ENCODE data around the gene ADAM17. TPM values are rescaled to one million over a fixed set of nuclear protein-coding genes. Genes with fewer than 3 reads are reported as not detected.
"Not testable (repeated sequence)": the region's sequence is repeated elsewhere in the genome, so short reads cannot be mapped to it uniquely, and the experiment has no call there.

The ADAM17 gene
- total RNA-seq, 1 donor from 2014 or later, result 51.7 TPM

DNA sequence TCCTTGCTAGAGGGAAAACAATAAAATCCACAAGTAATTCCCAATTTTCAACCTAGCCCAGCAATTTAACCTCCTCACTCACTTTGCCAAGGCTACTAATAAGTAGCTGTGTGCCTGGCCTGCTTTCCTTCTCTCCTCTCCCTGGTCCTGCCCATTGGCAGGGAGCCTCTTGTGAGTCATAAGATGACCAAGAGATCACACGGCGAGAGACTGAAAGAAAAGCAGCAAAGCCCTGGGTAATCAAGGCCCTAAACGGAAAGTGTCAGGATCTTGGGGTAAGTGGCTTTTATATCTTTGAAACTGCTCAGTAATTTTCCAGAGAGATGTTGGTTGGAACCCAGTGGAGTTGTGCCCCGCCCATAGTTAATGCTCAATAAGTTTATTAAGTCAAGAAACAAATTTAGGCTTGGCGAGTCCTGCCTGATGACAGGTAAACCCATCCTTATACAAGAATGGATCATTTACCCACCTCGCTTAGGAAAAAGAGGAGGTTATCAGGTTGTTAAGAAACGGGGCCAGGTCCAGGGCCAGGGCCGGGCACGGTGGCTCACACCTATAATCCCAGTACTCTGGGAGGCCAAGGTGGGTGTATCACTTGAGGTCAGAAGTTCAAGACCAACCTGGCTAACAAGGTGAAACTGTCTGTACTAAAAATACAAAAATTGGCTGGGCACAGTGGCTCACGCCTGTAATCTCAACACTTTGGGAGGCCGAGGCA lies 10.0 kb upstream of the ADAM17 start:
- peak; percentile 82 for DNase-seq (ENCODE audit: low spot score)

DNA sequence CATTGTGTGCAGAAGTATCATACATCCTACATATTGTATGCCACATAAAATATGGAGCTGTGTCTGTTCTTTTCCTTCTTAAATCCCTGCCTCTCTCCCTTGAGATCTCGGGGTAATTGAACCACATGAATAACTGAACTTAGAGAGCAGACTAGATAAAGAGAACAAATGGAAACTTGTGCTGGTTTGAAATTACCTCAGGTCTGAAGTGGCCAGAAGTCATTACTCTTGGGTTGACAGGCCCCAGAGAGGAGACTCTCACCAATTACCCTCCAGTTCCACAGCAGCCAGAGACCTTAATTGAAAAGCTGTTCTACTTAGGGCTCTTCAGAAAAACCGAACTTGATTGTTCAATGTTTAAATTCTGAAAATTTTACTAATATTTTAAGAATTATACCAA lies 5.0 kb upstream of the ADAM17 start:
- no peak for DNase-seq (ENCODE audit: low spot score)

DNA sequence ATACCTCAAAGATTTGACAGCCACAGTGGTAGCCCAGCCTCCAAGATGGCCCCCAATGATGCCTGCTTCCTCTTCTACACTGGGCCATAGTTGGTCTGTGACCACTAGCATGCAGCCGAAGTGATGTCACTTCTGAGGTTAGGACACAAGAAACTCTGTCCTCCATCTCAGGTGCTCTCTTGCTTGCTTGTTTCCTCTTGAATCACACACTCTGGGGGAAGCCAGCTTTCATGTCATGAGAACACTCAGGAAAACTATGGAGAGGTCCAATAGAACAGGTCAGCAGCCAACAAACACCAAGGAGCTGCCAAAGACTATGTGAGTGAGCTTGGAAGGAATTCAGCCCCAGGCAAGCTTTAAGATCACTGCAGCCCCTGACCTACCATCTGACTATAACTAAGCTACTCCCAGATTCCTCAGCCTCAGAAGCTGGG lies 3.3 kb upstream of the ADAM17 start:
- DNase-seq (ENCODE audit: low spot score), result peak; percentile 33

DNA sequence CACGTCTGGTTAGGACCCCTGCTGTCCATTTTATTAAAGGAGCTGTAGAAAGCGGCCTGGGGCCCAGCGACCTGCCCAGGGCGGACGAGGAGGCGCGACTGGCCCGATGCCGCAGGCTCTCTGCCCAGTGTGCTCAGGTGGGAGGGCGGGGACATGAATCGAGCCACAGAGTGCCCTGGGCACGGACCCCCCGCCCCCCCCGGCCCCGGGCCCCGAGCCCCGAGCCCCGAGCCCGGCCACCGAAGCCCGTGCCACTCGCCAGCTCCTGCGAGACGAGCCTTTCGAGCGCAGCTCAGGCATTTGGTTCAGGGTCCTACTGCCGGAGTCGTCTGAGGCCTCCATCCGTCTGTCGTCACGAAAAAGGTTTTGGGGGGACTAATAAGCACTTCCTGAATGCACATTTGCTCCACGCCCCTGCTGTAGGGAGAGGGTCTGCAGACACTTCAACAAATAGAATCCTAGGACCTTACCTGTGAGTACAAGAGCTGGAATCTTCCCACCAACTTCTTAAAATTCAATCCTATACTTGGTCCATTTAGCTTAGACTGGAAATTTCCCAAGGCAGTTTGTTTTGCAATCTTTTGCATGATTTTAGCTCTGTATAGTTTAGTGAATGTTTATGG lies 602 bp upstream of the ADAM17 start:
- DNase-seq (ENCODE audit: low spot score), result no peak

DNA sequence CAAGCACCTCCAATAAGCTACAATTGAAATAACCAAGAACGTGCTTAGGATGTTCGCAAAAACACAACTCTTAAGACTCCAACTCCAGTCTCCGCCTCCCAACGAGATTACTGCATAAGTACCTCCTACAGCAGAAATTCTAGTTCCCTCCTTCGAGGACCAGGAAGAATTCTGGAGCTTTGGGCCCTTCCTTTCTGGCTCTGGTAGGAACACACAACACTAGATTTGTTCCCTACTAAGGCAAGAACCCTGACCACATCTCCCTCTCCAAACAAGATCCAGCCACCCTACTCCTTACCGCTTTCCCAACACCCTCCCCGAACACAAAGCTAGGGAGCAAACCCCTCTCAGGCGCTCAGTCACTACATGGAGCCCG lies 721 bp downstream of the ADAM17 start:
- DNase-seq (ENCODE audit: low spot score), result no peak

DNA sequence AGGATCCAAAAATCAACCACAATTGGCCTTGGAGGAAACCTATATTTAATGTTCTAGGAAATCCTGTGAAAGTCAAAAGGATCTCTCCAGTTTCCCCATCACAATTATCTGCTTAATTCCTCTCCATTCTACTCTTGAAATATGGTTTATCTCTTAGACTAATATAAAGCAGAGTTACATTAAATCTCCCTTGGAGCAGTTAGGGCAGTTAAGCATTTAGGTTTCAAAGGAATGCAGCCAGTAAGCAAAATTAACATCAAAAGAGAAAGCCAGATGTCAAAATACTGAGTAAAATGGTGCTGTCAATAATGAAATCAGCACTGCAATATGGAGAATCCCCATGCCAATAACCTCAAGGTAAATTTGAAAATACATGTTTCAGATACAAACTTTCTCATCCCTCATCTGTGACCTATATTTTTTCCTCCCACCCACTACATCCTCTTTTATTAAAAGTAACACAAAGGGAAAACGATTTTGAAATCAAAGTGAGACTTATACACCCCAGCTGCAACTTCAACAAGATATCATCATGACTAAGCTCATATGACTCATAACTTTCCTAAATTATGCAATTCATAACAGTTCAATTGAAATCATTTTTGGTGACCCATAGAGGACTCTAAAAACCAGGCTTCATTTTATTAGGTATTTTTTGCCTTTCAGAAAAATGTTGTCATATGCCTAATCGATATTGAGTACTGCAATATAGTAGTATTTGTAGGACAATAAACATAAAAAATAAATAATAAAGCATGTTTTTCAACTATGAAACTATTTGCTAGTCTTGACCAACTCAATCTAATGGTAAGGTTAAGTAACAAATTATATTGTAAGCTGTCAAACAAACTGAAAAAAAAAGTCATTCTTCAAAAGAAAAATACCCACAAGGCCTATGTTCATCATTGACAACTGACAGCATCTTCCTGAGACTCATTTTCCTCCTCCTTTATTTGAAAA lies 3.1 kb downstream of the ADAM17 start:
- DNase-seq (ENCODE audit: low spot score), result no peak

DNA sequence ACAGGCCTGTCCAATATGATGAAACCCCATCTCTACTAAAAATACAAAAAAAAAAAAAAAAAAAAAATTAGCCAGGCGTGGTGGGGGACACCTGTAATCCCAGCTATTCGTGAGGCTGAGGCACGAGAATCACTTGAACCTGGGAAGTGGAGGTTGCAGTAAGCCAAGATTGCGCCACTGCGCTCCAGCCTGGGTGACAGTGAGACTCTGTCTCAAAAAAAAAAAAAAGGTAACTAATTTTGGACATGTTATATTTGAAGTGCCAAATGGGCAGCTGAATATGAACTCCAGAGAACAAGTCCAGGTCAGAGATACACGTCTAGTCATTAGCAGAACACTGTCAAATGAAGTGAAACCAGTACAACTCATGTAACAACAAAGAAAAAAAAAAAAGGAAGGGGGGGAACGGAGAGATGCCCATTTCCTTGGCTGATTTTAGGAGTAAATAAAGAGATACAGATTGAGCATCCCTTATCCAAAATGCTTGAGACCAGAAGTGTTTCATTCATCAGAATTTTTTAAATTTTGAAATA lies 4.7 kb downstream of the ADAM17 start:
- DNase-seq (ENCODE audit: low spot score), result not testable (repeated sequence)

DNA sequence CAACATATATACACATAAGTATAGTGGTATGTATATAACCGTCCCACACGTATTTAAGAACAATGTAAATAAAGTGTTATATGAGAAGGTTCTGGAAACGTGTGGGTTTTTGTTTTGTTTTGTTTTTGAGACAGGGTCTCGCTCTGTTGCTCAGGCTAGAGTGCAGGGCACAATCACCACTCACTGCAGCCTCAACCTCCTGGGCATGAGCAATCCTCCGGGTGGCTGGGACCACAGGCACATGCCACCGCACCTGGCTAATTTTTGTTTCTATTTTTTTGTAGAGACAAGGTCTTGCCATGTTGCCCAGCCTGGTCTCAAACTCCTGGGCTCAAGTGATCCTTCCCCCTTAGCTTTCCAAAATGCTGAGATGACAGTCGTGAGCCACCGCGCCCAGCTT lies 6.2 kb downstream of the ADAM17 start:
- DNase-seq (ENCODE audit: low spot score), result no peak

DNA sequence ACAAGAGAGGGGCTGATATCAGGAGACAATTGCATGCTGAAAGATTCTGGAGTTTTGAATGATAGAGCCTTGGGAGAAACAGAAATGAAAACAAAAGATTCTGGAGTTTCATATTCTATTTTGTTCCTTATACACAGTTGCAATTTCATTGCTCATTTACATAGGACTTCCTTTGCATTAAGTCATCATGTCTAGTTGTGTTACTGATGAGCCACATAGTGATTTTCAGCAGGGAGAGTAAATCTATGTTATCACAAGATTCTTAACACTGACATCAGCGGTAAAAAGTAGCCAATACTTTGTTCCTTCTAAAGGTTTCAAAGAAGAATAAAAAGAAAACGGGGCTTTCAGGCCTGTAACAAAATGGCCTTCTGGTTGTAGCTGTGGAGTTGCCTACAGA lies 7.1 kb downstream of the ADAM17 start:
- DNase-seq (ENCODE audit: low spot score), result no peak

DNA sequence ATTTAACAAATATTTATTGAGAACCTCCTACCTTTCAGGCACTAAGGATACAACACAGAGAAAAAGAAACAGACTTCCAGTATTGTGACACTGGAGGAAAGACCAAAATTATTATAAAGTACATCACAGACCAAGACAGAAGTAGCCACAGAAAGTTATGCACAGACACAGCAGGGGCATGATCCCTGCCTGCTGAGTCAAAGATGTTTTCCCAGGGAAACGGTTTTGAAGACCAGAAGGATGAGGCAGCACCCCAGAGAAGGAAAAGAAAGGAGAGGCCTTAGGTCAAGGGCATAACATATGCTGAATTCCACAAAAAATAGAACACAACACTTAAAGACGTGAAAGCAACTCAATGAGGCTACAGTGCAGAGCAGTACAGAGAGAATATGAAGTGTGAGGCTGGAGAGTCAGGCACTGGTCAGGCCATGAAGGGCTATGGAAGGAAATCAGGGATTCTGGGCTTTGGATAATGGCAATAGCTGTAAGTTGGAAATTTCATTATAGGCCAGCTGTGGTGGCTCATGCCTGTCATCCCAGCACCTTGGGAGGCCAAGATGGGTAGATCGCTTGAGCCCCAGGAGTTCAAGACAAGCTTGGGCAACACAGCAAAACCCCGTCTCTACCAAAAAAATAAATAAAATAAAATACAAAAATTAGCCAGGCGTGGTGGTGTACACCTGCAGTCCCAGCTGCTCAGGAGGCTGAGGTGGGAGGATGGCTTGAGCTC lies 8.2 kb downstream of the ADAM17 start:
- no peak for DNase-seq (ENCODE audit: low spot score)

DNA sequence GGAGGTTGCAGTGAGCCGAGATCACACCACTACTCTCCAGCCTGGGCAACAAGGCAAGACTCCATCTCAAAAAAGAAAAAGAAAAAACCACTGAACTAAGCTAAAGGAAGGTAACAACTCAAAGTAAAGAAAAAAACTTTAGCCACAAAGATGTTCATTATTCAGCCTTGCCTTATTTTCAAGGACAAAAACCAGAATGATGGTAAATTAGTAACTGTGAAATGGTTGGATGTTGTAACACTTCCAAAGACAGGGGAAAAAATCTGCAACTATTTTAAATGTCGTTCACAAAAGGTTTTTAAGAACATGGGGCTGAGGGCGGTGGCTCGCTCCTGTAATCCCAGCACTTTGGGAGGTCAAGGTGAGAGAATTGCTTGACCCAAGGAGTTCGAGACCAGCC lies 10.1 kb downstream of the ADAM17 start:
- DNase-seq (ENCODE audit: low spot score), result no peak

DNA sequence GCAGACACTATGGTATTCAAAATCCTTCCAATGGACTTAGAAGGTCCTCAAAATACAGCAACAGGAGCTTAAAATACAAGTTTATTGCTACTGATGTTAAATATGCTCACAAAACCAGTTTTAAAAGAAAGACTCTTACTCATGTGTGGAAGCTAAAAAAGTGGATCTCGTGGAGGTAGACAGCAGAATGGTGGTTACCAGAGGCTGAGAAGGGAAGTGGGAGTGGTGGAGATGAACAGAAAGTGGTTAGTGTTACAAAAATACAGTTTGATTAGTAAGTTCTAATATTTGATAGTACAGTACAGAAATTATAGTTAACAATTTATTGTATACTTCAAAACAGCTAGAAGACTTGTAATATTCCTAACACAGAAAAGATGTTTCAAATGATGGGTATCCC lies 12.1 kb downstream of the ADAM17 start:
- no peak for DNase-seq (ENCODE audit: low spot score)

DNA sequence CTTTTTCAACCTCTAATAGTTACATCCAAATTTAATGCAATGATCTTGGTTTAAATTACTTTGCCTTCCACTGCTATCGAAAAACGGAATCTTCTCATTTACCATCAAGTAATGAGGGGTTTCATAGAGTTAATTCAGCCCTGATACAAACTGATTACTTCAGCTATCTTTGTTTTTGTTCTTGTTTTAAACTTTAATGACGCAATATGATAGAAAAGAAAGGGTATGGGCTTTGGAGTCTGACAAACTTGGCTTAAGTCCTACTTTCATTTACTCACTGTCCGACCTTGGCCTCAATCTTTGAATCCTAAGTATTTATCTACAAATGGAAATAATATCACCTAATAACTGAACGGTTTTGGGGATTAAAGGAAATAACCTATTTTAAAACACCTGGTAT lies 16.1 kb downstream of the ADAM17 start:
- DNase-seq (ENCODE audit: low spot score), result no peak

DNA sequence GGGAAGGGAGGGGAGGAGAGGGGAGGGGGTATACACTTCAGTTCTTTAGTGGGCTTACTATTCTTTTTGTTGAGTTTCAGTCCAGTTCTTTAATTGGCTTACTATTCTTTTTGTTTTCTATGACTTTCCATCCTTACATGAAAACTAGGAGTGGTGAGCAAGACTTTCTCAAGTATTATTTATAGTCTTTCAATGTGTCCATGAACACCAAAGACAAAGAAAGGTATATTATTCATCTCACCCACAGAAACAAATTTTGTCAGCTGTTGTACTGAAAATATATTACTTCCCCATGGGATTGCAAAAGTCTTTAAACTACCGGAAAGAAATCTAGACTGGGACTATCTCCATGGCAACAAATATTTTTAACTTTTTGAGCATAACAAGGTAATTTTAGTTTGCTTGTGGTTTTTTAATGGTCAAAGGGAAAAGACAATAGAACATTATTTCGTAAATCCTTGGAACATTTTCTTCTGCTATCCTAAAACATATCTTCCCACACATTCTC lies 17.6 kb downstream of the ADAM17 start:
- DNase-seq (ENCODE audit: low spot score), result no peak

DNA sequence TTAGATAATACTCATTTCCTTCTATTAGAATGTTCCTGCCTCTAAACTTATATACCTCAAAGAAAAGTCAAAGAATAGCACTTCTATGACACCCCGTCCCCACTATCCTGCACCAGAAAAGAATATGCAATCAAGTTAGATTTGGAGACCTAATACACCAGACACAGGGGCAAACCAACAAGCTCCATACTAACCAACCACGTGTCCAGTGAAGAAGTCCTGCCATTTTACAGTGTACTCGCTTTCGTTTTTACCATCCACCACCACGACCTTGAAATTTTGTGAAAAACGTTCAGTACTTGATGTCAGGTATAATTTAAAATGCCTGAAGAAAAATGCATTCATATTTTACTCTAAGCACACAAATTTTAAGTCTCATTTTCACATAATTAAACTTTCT lies 19.1 kb downstream of the ADAM17 start:
- no peak for DNase-seq (ENCODE audit: low spot score)

DNA sequence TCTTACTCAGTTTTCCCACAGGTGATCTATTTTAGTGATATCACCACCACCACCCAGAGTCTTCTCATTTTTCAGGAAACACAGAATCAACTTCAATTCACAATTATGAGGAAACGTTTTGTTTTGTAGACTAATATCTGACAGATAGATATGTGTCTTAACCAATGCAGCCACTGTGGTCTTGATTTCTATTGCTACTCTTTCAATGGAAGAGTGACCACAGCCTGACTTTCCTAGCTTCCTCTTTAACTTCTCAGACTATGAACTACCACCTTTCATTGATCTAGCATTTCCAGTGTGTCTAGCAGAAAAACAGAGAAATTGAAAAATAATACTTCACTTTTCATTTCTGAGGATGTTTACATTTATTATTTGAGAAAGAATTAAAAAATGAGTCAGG lies 20.5 kb downstream of the ADAM17 start:
- no peak for DNase-seq (ENCODE audit: low spot score)

DNA sequence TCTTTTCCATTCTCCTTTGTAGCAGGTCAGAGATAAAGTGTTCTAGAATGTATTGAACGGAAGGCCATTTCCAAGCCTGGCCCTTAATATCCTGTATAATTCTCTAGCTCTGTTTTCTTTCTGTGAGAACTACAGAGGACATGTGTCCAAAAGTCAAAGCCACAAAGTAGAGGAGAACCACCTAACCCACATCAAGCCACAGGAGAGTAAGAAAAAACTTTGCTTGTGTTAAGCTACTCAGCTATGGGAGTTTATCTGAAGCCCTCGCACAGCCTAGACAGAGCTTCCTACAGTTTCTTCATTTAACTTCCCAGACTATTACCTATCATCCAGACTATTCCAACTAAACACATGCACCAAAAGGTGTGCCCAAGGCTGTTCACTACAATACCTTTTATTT lies 22.0 kb downstream of the ADAM17 start:
- DNase-seq (ENCODE audit: low spot score), result no peak

DNA sequence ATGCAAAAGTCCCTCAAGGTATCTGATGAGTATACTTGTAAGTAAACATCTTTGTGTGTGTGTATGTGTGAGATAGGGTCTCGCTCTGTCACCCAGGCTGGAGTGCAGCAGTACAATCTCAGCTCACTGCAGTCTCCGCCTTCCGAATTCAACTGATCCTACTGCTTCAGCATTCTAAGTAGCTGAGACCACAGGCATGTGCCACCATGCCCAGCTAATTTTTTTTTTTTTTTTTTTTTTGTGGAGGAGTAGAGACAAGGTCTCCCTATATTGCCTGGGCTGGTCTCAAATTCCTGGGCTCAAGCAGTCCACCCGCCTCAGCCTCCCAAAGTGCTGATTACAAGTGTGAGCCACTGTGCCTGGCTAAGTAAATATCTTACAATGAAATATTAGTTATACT lies 23.2 kb downstream of the ADAM17 start:
- DNase-seq (ENCODE audit: low spot score), result no peak

DNA sequence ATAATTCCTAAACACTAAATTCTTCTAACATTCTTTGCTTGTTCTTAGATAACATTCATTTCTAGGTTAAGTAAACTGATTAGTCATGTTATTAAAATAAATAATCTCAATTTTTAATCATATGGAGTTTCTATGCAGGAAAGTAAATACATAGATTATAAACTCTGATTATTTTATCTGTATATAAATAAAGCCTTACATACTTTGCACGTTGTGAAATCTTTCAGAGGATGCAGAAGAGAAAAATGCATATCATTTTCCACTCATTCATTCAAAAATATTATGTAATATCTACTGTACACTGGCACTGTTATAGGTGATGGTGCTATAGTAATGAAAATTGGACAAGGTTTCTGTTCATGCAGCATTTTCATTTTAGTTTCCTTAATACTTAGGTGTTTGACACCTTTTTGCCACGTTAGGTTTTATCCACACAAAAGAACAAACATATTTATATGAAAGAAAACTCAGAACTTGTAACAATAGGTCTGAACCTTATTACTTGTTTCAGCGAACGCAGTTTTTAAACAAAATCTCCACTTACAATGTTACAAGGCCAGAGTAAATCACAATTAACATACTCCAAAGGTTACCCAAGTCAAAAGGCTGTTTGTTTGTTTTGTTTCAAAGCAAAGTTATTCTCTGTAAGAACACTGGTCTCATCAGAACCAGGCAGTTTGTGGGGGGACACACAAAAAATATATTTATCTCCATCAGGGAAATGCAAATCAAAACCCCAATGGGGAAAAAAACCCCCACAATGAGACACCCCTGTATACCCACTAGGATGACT lies 27.4 kb downstream of the ADAM17 start:
- DNase-seq (ENCODE audit: low spot score), result no peak

DNA sequence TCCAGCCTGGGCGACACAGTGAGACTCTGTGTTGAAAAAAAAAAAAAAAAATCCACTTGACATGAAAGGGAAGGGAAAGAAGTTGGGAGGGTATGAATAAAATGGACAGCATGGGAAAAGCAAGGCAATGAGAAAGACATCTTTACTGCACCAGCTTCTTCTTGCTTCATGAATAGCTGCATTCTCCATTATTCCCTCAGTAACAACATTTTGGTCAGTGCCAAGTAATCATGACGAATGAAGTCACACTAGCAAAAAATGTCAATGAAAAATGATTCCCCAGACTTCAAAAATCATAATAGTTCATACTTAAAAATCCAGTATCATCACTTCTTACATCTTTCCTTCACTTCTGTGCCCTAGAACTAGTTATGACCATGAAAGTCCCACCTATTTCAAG lies 30.4 kb downstream of the ADAM17 start:
- DNase-seq (ENCODE audit: low spot score), result no peak
